ENCODE measurements around the gene ACSF3. TPM values are rescaled to one million over a fixed set of nuclear protein-coding genes. Genes with fewer than 3 reads are reported as not detected.
A peak's percentile ranks its signal among the peaks of the same experiment; 100 is the strongest.

The ACSF3 gene
- total RNA-seq (10 to 100 TPM; 19.7 to 31.6 (median 24.8) TPM), polyA plus RNA-seq (10 to 100 TPM; 28.2 to 42.2 (median 35.6) TPM)

- intact Hi-C loops (cut with DNase I): loop anchor here (5.0 kb wide), 2 partner anchors 124 to 156 kb away; partner anchors contain the start of gene ZNF778
- peaks cover 0 to 28% (median 27%) of the 10 kb centered on the region in 3 donors for H3K27me3 ChIP-seq
- H3K4me1 ChIP-seq: peaks cover 0 to 32% (median 25%) of the 10 kb centered on the region in 4 donors
- no peaks in the 10 kb centered on the region for H3K9me3 ChIP-seq
- 1% methylated on average over 110 of the region's 110 CpGs for WGBS, 2 donors
- peak within 1 kb of the TSS; percentile 52 to 86 (median 82) for H3K4me3 ChIP-seq
- H3K27ac ChIP-seq: peak within 1 kb of the TSS; percentile 62 to 80 (median 68)
- peak in 2 of 4 donors; percentile 47 to 57 for TF ChIP-seq POLR2AphosphoS5 (IDR thresholded peaks at IDR 0.05)
- no peak for TF ChIP-seq EP300 (IDR thresholded peaks at IDR 0.05)
- H3K36me3 ChIP-seq: no peaks in the 10 kb centered on the region
- peak; percentile 76 for DNase-seq
Observed at GRCh38 chr16:89093602-89094251, at the start of gene ACSF3. TSS of gene ACSF3 (plus strand) at chr16:89093852. CDS start at chr16:89100682, 6,830 bp downstream.

- no peaks in the 10 kb centered on the region for H3K36me3 ChIP-seq
- WGBS, 2 donors: 50 to 67% methylated on average over 29 of the region's 29 CpGs
- H3K27me3 ChIP-seq: peaks cover 8 to 85% (median 51%) of the 10 kb centered on the region in 3 donors
- H3K4me1 ChIP-seq: no peaks in the 10 kb centered on the region
- no peaks in the 10 kb centered on the region for H3K9me3 ChIP-seq
- H3K4me3 ChIP-seq: no peak overlapping the region
- peak; percentile 37 for DNase-seq
- intact Hi-C loops (cut with DNase I): no loop called here
- H3K27ac ChIP-seq: no peak overlapping the region
- TF ChIP-seq EP300 (IDR thresholded peaks at IDR 0.05): no peak
- no peak for TF ChIP-seq CTCF (IDR thresholded peaks at IDR 0.05)
- no peak for TF ChIP-seq POLR2AphosphoS5 (IDR thresholded peaks at IDR 0.05)
- TF ChIP-seq POLR2A (IDR thresholded peaks at IDR 0.05): no peak
Observed at GRCh38 chr16:89044418-89045180, 49.1 kb upstream of the ACSF3 start.

GRCh38 chr16:89045181-89045815 is 48.4 kb upstream of the ACSF3 start:
- peaks cover 6 to 84% (median 51%) of the 10 kb centered on the region in 3 donors for H3K27me3 ChIP-seq

GRCh38 chr16:89045881-89046280 is 47.8 kb upstream of the ACSF3 start:
- 82 to 87% methylated on average over 4 of the region's 4 CpGs for WGBS, 2 donors
- Histone ChIP-seq H3K27ac (no peak overlapping the region), H3K4me1 (no peaks in the 10 kb centered on the region), H3K27me3 (peaks cover 6 to 84% (median 51%) of the 10 kb centered on the region in 3 donors), H3K36me3 (no peaks in the 10 kb centered on the region), H3K9me3 (no peaks in the 10 kb centered on the region), H3K4me3 (no peak overlapping the region)
- no peak for TF ChIP-seq EP300 (IDR thresholded peaks at IDR 0.05)
- TF ChIP-seq POLR2AphosphoS5 (IDR thresholded peaks at IDR 0.05): no peak
- TF ChIP-seq POLR2A (IDR thresholded peaks at IDR 0.05): no peak
- no peak for TF ChIP-seq CTCF (IDR thresholded peaks at IDR 0.05)
- intact Hi-C loops (cut with DNase I): no loop called here
- DNase-seq: no peak

More at GRCh38 chr16:89045181-89045815, 48.4 kb upstream of the ACSF3 start:
- H3K36me3 ChIP-seq: no peaks in the 10 kb centered on the region
- no peaks in the 10 kb centered on the region for H3K9me3 ChIP-seq
- no peak overlapping the region for H3K4me3 ChIP-seq
- no peak overlapping the region for H3K27ac ChIP-seq
- intact Hi-C loops (cut with DNase I): no loop called here
- no peak for TF ChIP-seq POLR2AphosphoS5 (IDR thresholded peaks at IDR 0.05)
- TF ChIP-seq POLR2A (IDR thresholded peaks at IDR 0.05): no peak
- no peaks in the 10 kb centered on the region for H3K4me1 ChIP-seq
- peak; percentile 59 for DNase-seq
- 55 to 75% methylated on average over 12 of the region's 12 CpGs for WGBS, 2 donors

GRCh38 chr16:89046491-89046890 is 47.2 kb upstream of the ACSF3 start:
- DNase-seq: peak; percentile 3
- Histone ChIP-seq H3K27me3 (peaks cover 8 to 84% (median 56%) of the 10 kb centered on the region in 3 donors), H3K4me3 (no peak overlapping the region), H3K4me1 (no peaks in the 10 kb centered on the region), H3K36me3 (no peaks in the 10 kb centered on the region), H3K9me3 (no peaks in the 10 kb centered on the region), H3K27ac (no peak overlapping the region)
- 83 to 85% methylated on average over 4 of the region's 4 CpGs for WGBS, 2 donors
- intact Hi-C loops (cut with DNase I): no loop called here
- TF ChIP-seq POLR2A (IDR thresholded peaks at IDR 0.05) (no peak), EP300 (IDR thresholded peaks at IDR 0.05) (no peak), POLR2AphosphoS5 (IDR thresholded peaks at IDR 0.05) (no peak), CTCF (IDR thresholded peaks at IDR 0.05) (no peak)

Measured in sigmoid colon (tissue), 7 donors.